Frontal cortex (tissue), 4 donors: ENCODE measurements around the gene PRELID3B. TPM values are rescaled to one million over a fixed set of nuclear protein-coding genes. Genes with fewer than 3 reads are reported as not detected.

Source experiments
- DNase-seq, 2 donors: peaks; one replicate each; pipeline ENCODE4 v3.0.0; 2012; ENCODE audit warnings: low spot score in 2 of 2
- FAIRE-seq: peaks from 2 replicates; lab custom pipeline; 2012; peaks lifted over from hg19 to GRCh38; lab: Jason Lieb, UNC
- total RNA-seq: library from RNA; depleted of rRNA; stranded (reverse); fragments of >200 nt; gene quantifications from one replicate; pipeline ENCODE4 v1.2.3, GENCODE V29; 2014
- donor health status: control.
- donor health status: control.
- donor health status: control.

PRELID3B gene
- total RNA-seq, 1 donor from 2014 or later = 68.9 TPM

DNA sequence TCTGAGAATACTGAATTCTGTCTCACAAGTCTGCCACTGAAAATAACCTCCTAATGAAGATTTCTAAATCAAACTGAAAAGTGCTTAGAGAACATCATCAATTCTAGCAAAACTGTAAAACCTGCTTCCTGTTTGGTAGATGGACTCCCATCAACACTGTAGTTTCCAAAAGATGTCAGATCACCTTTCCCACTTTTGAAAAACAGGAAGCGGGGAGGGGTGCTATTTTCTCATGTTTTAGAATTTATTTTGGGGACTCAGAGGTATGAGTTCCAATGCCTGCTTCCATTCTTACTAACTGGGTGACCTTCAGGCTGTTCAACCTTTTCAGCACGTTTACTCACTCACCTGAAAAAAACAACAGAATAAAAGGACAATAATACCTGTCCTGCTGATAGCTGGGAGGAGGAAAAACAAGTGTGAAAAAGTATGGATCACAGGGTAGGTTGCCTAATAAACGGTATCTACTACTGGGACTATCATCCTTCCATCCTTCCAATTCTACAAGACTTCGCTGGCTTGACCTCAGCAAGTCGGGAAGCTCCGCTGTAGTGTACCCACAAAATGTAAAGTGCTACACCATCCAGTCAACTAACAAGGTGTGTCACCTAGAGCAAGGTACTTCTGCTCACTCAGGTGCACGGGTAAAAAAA lies 11.5 kb downstream of the PRELID3B start:
- DNase-seq (no peak), FAIRE-seq (no peak)

- no peak for FAIRE-seq
Measured at GRCh38 chr20:59028812-59029211, 13.8 kb downstream of the PRELID3B start.

DNA sequence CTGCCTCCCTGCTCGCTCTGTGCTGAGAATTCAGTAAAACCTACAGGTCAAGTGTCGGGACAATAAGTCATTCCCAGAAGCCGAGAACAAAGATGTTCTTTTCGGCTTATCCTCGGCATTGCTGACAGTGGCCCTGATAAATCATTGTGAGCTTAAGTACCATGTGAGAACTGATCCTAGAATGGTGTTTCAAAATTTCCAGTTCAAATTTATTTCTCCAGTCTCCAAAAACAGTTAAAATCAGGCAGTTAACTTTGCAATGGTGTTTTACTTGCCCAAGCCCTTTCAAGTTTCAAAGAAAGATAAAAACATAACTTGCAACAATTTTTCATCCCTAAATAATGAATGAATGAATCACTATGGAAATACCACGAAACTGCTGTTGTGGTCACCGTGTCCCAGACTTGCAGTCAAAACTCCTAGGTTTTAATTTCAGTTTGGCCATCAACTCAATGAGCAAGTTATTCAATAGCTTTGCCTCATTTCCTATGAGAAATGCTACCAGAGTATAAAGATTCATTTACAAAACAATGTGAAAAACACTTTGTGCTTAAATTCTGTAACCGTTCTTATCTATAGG lies 14.8 kb downstream of the PRELID3B start:
- no peak for FAIRE-seq
- DNase-seq = no peak

More at GRCh38 chr20:59028812-59029211, 13.8 kb downstream of the PRELID3B start:
- no peak for DNase-seq

DNA sequence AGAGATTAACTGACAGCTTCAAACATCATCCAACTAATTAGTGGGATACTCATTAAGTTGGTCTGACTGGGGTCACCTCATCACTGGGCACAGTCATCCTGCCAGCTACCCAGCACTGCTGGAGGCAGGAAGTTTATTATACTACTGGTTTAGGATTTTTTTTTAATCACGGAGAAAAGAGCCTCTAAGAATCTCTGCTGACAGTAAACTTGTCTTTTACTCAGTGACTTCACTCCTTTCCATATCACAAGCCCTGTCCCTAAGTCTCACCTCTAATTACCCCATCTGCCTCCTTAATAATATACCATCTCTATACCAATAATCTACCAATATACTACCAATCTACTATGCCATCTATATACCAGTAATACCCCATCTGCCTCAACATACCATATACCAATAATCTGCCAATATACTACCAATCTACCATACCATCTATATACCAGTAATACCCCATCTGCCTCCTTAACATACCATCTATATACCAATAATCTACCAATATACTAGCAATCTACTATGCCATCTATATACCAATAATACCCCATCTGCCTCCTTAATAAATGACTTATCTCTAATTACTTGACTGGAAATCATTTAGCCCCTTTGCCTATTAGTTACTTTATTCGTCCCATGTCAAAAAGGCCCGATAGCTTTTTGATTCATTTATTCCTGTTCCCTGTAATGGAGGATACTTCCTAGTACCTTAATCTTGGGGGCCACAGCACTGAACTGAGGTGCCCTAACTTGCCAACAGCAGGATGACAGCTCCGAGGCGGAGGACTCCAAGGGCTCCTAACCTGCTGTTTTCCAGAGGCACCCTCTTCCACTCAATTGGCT lies 15.5 kb downstream of the PRELID3B start:
- no peak for DNase-seq
- FAIRE-seq = no peak

- no peak for DNase-seq
Measured at GRCh38 chr20:59025511-59025910, 17.1 kb downstream of the PRELID3B start.

GRCh38 chr20:59025086-59025485 lies 17.5 kb downstream of the PRELID3B start:
- no peak for DNase-seq
- FAIRE-seq = no peak

More at GRCh38 chr20:59025511-59025910, 17.1 kb downstream of the PRELID3B start:
- FAIRE-seq = no peak

GRCh38 chr20:59024111-59024530 lies 18.5 kb downstream of the PRELID3B start:
- no peak for FAIRE-seq

DNA sequence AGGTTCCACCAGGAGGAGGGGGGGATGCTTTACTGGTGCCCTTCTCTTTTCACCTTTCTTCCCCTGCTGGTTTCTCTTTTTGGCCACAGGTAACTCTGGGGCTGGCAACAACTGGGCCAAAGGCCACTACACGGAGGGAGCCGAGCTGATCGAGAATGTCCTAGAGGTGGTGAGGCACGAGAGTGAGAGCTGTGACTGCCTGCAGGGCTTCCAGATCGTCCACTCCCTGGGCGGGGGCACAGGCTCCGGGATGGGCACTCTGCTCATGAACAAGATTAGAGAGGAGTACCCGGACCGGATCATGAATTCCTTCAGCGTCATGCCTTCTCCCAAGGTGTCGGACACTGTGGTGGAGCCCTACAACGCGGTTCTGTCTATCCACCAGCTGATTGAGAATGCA lies 19.0 kb downstream of the PRELID3B start:
- no peak for DNase-seq
- FAIRE-seq = no peak

More at GRCh38 chr20:59024111-59024530, 18.5 kb downstream of the PRELID3B start:
- DNase-seq = no peak

- FAIRE-seq (no peak), DNase-seq (no peak)
Measured at GRCh38 chr20:59022754-59023153, 19.8 kb downstream of the PRELID3B start.

DNA sequence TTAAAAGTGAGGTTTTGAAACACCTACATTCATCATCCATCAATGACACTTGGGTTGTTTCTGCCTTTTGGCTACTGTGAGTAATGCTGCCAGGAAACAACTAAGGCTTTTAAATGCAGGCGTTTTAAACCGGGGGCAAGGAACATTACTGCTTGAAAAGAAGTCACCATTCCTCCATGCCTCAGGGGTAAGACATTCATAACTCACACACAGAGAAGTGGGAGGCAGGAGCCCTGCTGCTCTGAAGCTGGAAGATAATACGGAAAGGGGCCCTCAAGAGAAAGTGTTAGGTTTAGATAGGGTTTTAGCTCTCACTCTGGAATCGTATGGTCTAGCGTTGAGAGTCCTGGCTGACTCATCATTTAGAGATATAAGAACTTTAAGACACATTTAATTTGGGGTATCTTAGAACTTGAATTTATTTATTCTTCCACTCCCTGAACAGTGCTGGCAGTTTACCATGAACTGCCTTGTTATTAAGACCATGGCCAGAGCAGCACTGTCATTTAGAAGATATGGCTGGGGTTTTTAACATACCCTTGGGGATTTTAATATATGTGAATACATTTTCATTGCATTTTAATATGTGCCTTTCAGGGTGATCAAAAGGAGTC lies 21.5 kb downstream of the PRELID3B start:
- FAIRE-seq = no peak

DNA sequence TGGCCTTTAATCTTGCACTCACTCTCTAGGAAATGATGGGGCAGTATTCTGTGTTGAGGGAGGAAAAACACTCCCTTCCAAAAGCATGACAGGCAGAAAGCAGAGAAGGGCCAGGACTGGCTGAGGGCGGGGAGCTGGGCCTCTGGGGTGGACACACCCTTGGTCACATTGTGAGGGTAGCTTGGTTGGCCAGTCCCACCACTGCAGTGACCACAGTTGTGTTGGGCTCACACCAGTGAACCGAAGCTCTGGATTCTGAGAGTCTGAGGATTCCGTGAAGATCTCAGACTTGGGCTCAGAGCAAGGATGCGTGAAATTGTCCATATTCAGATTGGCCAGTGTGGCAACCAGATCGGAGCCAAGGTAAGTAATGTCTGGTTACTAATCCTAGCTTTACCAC lies 23.4 kb downstream of the PRELID3B start, which contains the start of gene TUBB1:
Gene TUBB1 (plus strand): TSS at position 213 of the 400 bp plus-strand sequence. CDS start 94 bp downstream, at position 307.
- DNase-seq (no peak), FAIRE-seq (no peak)

More for the DNA sequence above, 21.5 kb downstream of the PRELID3B start:
- DNase-seq = no peak

GRCh38 chr20:59018817-59019216 lies 23.8 kb downstream of the PRELID3B start:
- DNase-seq = no peak
- FAIRE-seq = no peak

DNA sequence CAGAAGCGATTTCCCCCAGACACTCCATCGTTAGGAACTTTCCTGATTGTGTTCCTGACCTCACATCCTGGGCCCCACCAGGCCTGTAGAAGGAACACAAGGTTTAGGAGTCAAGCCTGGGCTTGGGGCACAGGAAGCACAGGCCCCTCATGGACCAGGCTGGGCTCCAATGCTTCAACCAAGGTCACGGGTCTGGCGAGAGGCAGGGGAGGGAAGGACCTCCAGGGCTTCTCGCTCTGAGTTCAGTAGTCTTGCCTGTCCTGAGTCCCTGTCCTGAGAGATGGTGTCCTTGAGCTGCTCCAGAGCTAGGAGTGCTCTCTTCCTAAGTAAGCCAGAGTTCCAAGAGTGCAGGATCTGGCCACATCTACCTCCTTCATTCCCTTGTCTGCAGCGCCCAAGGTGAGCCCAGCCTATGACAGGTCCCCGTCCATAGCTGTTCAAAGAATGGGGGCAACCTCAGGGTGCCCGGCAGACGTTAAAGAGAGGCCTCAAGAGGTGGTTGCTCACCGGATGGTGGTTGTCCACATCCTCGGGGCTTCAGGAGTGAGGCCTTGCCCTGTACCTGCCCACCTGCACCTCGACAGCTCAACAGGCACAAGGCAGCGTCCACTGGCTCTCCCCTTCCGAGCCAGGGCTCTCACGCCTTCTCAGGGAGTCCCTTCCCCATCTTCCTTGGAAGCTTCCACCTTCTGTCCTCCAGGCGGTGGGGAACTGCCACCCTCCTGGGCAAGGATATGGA lies 24.9 kb downstream of the PRELID3B start:
- FAIRE-seq (no peak), DNase-seq (no peak)

DNA sequence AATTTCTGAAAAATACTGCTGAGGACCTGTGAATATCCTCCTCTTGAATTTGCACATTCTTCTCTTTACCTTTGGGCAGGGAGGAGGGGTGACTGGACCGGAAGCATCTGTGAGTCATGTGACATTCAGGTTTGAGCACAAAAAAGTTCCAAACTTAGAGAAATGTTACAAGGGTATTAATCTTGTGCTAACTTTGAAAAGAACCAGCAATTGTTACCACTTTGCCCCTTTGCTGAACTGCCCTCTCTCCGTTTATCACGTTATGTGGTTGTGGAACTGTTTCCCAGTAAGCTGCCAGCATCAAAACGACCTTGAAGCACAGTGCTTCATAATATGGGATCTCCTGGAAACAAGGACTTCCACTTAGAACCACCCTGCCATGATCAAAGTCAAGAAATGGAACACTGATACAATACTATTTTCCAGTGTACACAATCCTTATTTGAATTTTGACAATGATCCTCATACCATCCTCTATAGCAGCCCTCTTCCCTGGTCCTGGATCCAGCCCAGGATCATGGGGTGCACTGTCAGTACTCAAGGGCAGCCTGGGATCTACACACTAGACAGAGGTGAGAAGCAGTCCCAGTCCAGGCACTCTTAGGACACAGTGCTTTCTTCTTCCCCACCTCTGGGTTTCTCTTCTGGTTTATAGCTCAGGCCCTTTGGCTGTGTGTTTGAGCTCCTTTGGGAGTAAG lies 25.6 kb downstream of the PRELID3B start:
- DNase-seq (no peak), FAIRE-seq (no peak)

- FAIRE-seq (no peak), DNase-seq (no peak)
Measured at GRCh38 chr20:59015812-59016711, 26.5 kb downstream of the PRELID3B start.

DNA sequence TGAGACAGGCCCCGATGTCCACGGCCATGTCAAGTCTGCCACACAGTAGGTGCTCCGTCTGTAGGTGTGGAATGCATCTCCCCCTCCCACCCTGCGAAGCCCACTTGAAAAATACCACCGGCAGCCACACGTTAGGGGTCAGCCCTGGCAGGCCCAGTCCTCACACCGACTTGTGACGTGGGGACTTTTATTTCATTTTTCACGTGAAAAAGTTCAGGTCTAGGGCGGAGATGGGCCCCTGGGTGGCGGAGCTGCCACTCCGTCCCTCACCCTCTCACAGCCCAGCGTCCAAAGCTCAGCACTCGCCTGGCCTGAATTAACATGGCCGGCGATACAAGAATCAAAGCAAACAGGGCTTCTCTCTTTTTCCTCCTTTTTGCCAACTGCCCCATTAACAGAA lies 27.2 kb downstream of the PRELID3B start:
- DNase-seq (no peak), FAIRE-seq (no peak)

GRCh38 chr20:59014680-59015389 lies 27.8 kb downstream of the PRELID3B start:
- FAIRE-seq (no peak), DNase-seq (no peak)
